Activated naive CD8-positive, alpha-beta T cell treated with anti-CD3 and anti-CD28 coated beads, Interleukin-2, amount 10 ng/mL, durations not matched to agents 7 days and 5 days (primary cell): ENCODE measurements around the gene NCBP1. TPM values are rescaled to one million over a fixed set of nuclear protein-coding genes. Genes with fewer than 3 reads are reported as not detected.

Experiments
- ATAC-seq: fragments of 150-1000 bp; cut with Tn5 transposase; one replicate; pipeline ENCODE4 v1.10.0; 2021; ENCODE audit warnings: low read depth, moderate library complexity
- POLR2A ChIA-PET: fragments of 350-600 bp; sonication (Branson Sonifier 250); formaldehyde crosslinking; loops from one replicate; lab custom pipeline; 2021; ENCODE audit warnings: antibody characterized with exemption; lab: Charles Lee
- DNase-seq: peaks from one replicate; pipeline ENCODE4 v3.0.0; 2021
- H3K27ac Mint-ChIP-seq: one replicate; pipeline ENCODE4 v1.8.0; 2022; ENCODE audit warnings: mild to moderate bottlenecking, mixed read lengths
- H3K27me3 Mint-ChIP-seq: one replicate; pipeline ENCODE4 v1.8.0; 2022; ENCODE audit warnings: mild to moderate bottlenecking, moderate library complexity, mixed read lengths
- H3K36me3 Mint-ChIP-seq: one replicate; pipeline ENCODE4 v1.8.0; 2021; ENCODE audit warnings: mild to moderate bottlenecking, mixed read lengths
- H3K4me1 Mint-ChIP-seq: one replicate; pipeline ENCODE4 v1.8.0; 2021; ENCODE audit warnings: mixed read lengths
- H3K4me3 Mint-ChIP-seq: one replicate; pipeline ENCODE4 v1.8.0; 2022; ENCODE audit warnings: mild to moderate bottlenecking, moderate library complexity, mixed read lengths
- H3K9me3 Mint-ChIP-seq: one replicate; pipeline ENCODE4 v1.8.0; 2021; ENCODE audit warnings: mixed read lengths
- total RNA-seq, 2 experiments: library from RNA; stranded (reverse); gene quantifications; one replicate each; pipeline ENCODE4 v1.2.3, GENCODE V29; 2021

The NCBP1 gene
- total RNA-seq, 2 experiments from 2014 or later = 37.3 to 41.3 TPM

DNA sequence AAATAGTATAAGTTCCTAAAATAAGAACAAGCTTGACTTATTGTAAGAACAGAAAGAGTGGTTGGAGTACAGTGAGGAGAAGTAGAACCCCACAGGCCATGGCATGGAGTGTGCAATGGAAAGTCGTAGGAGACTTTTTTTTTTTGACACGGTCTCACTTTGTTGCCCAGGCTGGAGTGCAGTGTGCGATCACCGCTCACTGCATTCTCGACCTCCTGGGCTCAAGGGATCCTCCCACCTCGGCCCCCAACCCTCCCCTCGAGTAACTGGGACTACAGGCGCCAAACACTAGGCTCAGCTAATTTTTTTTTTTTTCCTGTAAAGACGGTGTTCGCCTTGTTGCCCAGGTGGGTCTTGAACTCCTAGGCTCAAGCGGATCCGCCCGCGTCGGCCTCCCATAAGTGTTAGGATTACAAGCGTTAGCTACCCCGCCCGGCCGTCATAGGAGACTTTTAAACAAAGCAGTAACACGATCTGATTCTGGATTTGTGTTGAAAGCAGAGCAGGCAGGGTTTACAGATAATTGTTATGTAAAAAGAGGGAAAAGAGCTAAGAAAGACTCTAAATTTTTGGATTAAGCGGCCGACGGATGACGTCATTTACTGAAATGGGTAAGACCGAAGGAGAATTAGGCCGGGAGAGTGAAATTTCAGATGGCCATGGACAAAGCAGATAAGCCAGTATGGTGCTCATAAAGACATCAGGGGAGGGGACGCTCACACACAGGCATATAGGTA lies 1.2 kb upstream of the NCBP1 start:
- no peak for ATAC-seq
- Mint-ChIP-seq H3K4me3 (peak overlapping the region; percentile 99), H3K9me3 (no peaks in the 10 kb centered on the region), H3K27ac (peak overlapping the region; percentile 100), H3K27me3 (no peaks in the 10 kb centered on the region), H3K36me3 (peaks cover 7% of the 10 kb centered on the region), H3K4me1 (peaks cover 39% of the 10 kb centered on the region)
- DNase-seq = peak; percentile 36
- POLR2A ChIA-PET = interaction anchor here (1.0 to 2.8 kb wide), 13 partner anchors 8 to 1213 kb away, joined by 3 to 27 read pairs (median 3); partner anchors contain the start of genes ANP32B, NANS, TBC1D2 and XPA

- ATAC-seq = no peak
- Mint-ChIP-seq H3K9me3 (no peaks in the 10 kb centered on the region), H3K4me1 (peaks cover 44% of the 10 kb centered on the region), H3K36me3 (peaks cover 7% of the 10 kb centered on the region), H3K27ac (peak overlapping the region; percentile 100), H3K27me3 (no peaks in the 10 kb centered on the region), H3K4me3 (peak overlapping the region; percentile 99)
- no peak for DNase-seq
- POLR2A ChIA-PET = interaction anchor here (0.9 to 2.8 kb wide), 15 partner anchors 9 to 622 kb away, joined by 3 to 27 read pairs (median 4); partner anchors contain the start of genes ANP32B, NANS, TBC1D2 and TDRD7
Observed at GRCh38 chr9:97633859-97634490, 354 bp downstream of the NCBP1 start.

GRCh38 chr9:97635026-97635425 lies 1.4 kb downstream of the NCBP1 start:
- no peaks in the 10 kb centered on the region for H3K9me3 Mint-ChIP-seq
- H3K27ac Mint-ChIP-seq = peak overlapping the region; percentile 100
- no peak for ATAC-seq
- H3K27me3 Mint-ChIP-seq = no peaks in the 10 kb centered on the region
- peaks cover 7% of the 10 kb centered on the region for H3K36me3 Mint-ChIP-seq
- peak overlapping the region; percentile 99 for H3K4me3 Mint-ChIP-seq
- peaks cover 43% of the 10 kb centered on the region for H3K4me1 Mint-ChIP-seq
- DNase-seq = no peak
- POLR2A ChIA-PET = no interaction called here

DNA sequence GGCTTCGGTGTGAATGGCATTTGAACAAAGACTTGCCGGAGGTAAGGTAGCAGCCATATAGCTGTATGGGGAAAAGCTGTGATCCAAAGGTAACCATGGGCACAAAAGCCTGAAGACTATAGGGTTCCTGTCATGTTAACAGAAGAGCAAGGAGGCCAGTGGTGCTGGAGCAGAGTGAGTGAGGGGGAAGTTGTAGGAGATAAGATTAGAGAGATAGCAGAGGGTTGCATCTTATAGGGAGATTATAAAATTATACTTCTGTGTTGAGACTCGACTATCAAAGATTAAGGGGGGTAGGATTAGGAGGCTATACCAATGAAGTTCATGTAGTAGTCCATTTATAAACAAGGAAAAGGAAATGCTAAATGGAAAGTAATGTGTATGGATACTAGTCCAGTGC lies 3.3 kb downstream of the NCBP1 start:
- no peak for DNase-seq
- POLR2A ChIA-PET = no interaction called here
- H3K36me3 Mint-ChIP-seq = peaks cover 8% of the 10 kb centered on the region
- no peaks in the 10 kb centered on the region for H3K9me3 Mint-ChIP-seq
- no peak overlapping the region for H3K27ac Mint-ChIP-seq
- no peaks in the 10 kb centered on the region for H3K27me3 Mint-ChIP-seq
- H3K4me3 Mint-ChIP-seq = peak overlapping the region; percentile 34
- no peak for ATAC-seq
- peaks cover 41% of the 10 kb centered on the region for H3K4me1 Mint-ChIP-seq

DNA sequence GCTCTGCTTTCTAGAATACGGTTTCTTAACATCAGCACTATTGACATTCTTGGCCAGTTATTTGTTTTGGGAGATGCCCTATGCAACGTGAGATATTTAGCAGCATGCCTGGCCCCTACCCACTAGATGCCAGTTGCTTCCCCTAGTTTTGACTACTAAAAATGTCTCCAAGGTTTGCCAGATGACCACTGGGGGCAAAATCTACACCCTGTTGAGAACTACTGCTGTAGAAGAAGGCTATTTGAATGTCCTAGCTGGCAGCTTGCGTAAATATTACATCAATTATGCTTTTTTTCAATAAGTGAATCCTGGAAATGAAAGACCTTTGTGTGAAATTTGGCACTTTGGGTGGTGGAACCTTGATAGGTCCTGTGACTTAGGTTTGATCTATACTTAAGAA lies 5.0 kb downstream of the NCBP1 start:
- Mint-ChIP-seq H3K36me3 (peaks cover 11% of the 10 kb centered on the region), H3K27ac (no peak overlapping the region), H3K9me3 (no peaks in the 10 kb centered on the region), H3K27me3 (no peaks in the 10 kb centered on the region), H3K4me3 (no peak overlapping the region), H3K4me1 (peaks cover 35% of the 10 kb centered on the region)
- DNase-seq = no peak
- POLR2A ChIA-PET = no interaction called here
- no peak for ATAC-seq

DNA sequence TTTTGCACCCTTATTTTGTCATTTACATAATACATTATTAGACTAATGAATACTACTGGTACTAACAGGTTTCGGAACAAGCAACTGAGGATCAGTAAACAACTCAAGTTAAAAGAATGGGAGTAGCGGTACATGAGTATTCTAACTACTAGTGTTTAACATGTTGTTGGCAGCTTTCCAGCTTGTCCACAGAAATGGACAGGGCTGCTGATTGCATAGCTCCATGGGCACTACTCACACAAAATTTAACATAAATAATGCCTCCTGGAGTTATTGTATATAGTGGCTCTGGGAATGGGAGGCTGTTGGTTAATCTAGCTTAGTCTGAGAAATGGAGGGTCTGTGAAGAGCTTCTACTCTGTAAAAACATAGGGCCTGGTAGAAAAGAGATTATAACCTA lies 6.7 kb downstream of the NCBP1 start:
- H3K4me1 Mint-ChIP-seq = peaks cover 30% of the 10 kb centered on the region
- no peak for DNase-seq
- POLR2A ChIA-PET = no interaction called here
- H3K36me3 Mint-ChIP-seq = peaks cover 11% of the 10 kb centered on the region
- no peak overlapping the region for H3K27ac Mint-ChIP-seq
- no peaks in the 10 kb centered on the region for H3K27me3 Mint-ChIP-seq
- no peak overlapping the region for H3K4me3 Mint-ChIP-seq
- H3K9me3 Mint-ChIP-seq = no peaks in the 10 kb centered on the region
- ATAC-seq = no peak

GRCh38 chr9:97645720-97646119 lies 12.1 kb downstream of the NCBP1 start:
- H3K36me3 Mint-ChIP-seq = peaks cover 21% of the 10 kb centered on the region
- no peak for ATAC-seq
- no peaks in the 10 kb centered on the region for H3K9me3 Mint-ChIP-seq
- H3K4me3 Mint-ChIP-seq = no peak overlapping the region
- POLR2A ChIA-PET = interaction anchor here (2.2 kb wide), 1 partner anchor 12 kb away, joined by 14 read pairs; the partner anchor contains the start of genes NCBP1 and TSTD2
- H3K27ac Mint-ChIP-seq = no peak overlapping the region
- no peak for DNase-seq
- H3K4me1 Mint-ChIP-seq = peaks cover 3% of the 10 kb centered on the region
- no peaks in the 10 kb centered on the region for H3K27me3 Mint-ChIP-seq

- Mint-ChIP-seq H3K4me3 (no peak overlapping the region), H3K27ac (no peak overlapping the region), H3K36me3 (peaks cover 27% of the 10 kb centered on the region), H3K4me1 (peaks cover 4% of the 10 kb centered on the region), H3K9me3 (no peaks in the 10 kb centered on the region), H3K27me3 (no peaks in the 10 kb centered on the region)
- POLR2A ChIA-PET = no interaction called here
- no peak for DNase-seq
- no peak for ATAC-seq
Observed at GRCh38 chr9:97647996-97648395, 14.4 kb downstream of the NCBP1 start.

GRCh38 chr9:97651646-97652045 lies 18.0 kb downstream of the NCBP1 start:
- Mint-ChIP-seq H3K36me3 (peaks cover 36% of the 10 kb centered on the region), H3K27me3 (no peaks in the 10 kb centered on the region), H3K27ac (no peak overlapping the region), H3K4me1 (peaks cover 1% of the 10 kb centered on the region), H3K9me3 (no peaks in the 10 kb centered on the region), H3K4me3 (no peak overlapping the region)
- ATAC-seq (no peak), DNase-seq (no peak)
- POLR2A ChIA-PET = no interaction called here

GRCh38 chr9:97658707-97659106 lies 25.1 kb downstream of the NCBP1 start:
- DNase-seq (no peak), ATAC-seq (no peak)
- POLR2A ChIA-PET = no interaction called here
- Mint-ChIP-seq H3K9me3 (no peaks in the 10 kb centered on the region), H3K4me1 (peaks cover 3% of the 10 kb centered on the region), H3K36me3 (peaks cover 53% of the 10 kb centered on the region), H3K4me3 (no peak overlapping the region), H3K27ac (no peak overlapping the region), H3K27me3 (no peaks in the 10 kb centered on the region)

DNA sequence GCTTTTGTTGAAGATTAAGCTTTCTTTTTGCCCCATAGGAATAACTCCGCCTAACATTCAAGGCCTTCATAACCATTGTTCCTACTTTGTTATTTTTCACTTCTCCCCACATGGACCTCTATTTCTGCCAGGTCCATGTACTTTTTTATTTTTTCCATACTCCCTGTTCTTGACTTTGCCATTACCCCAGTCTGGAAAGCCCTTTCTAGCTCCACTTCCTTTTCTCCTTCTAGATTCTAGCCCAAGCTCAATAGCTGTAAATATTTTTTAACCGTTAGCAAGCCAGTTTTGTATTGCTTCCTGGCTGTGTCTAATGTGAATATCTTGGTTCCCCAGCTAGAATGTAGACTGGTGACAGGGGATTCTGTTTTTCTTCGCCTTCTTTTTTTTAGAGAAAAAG lies 26.1 kb downstream of the NCBP1 start:
- Mint-ChIP-seq H3K4me1 (peaks cover 3% of the 10 kb centered on the region), H3K27me3 (no peaks in the 10 kb centered on the region), H3K36me3 (peaks cover 55% of the 10 kb centered on the region), H3K9me3 (no peaks in the 10 kb centered on the region), H3K27ac (no peak overlapping the region), H3K4me3 (no peak overlapping the region)
- ATAC-seq = no peak
- no peak for DNase-seq
- POLR2A ChIA-PET = interaction anchor here (0.7 kb wide), 1 partner anchor 37 kb away, joined by 5 read pairs; the partner anchor contains the start of gene XPA

DNA sequence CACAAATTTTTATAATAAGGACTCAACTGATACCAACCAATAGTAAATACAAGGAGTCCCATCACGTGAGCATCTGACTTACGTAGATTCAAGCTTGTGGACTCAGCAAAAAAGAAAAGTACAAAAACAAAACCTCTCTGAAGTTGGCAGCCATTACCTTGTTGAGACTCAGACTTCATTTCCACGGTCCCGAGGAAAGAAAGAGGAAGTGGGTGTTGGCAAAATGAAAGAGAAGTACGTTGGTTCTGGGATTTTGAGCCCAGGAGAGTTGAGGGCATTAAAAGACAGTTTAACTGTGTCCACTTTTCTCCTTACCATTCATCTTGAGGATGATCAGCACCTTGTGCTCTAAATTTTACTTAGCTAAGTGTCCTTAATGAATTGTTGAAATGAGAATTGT lies 26.7 kb downstream of the NCBP1 start:
- POLR2A ChIA-PET = no interaction called here
- Mint-ChIP-seq H3K27me3 (no peaks in the 10 kb centered on the region), H3K9me3 (no peaks in the 10 kb centered on the region), H3K4me1 (peaks cover 3% of the 10 kb centered on the region), H3K36me3 (peaks cover 59% of the 10 kb centered on the region), H3K4me3 (no peak overlapping the region), H3K27ac (no peak overlapping the region)
- no peak for DNase-seq
- ATAC-seq = no peak

- Mint-ChIP-seq H3K9me3 (no peaks in the 10 kb centered on the region), H3K27ac (no peak overlapping the region), H3K27me3 (no peaks in the 10 kb centered on the region), H3K4me1 (peaks cover 3% of the 10 kb centered on the region), H3K36me3 (peaks cover 55% of the 10 kb centered on the region), H3K4me3 (no peak overlapping the region)
- POLR2A ChIA-PET = no interaction called here
- DNase-seq (no peak), ATAC-seq (no peak)
Observed at GRCh38 chr9:97660847-97661246, 27.2 kb downstream of the NCBP1 start.

- ATAC-seq (no peak), DNase-seq (no peak)
- H3K27ac Mint-ChIP-seq = no peak overlapping the region
- no peaks in the 10 kb centered on the region for H3K9me3 Mint-ChIP-seq
- POLR2A ChIA-PET = no interaction called here
- peaks cover 9% of the 10 kb centered on the region for H3K4me1 Mint-ChIP-seq
- H3K36me3 Mint-ChIP-seq = peaks cover 36% of the 10 kb centered on the region
- no peaks in the 10 kb centered on the region for H3K27me3 Mint-ChIP-seq
- H3K4me3 Mint-ChIP-seq = no peak overlapping the region
Observed at GRCh38 chr9:97665742-97666141, 32.1 kb downstream of the NCBP1 start.
